Panc1 (cell line): Measurements from ENCODE around the gene L3MBTL2. TPM values are rescaled to one million over a fixed set of nuclear protein-coding genes. Genes with fewer than 3 reads are reported as not detected.

Source experiments
- ATAC-seq: fragments of 200-7000 bp; cut with Tn5 transposase; 2 replicates; pipeline ENCODE4 v1.9.1; 2020; ENCODE audit warnings: mild to moderate bottlenecking, moderate library complexity
- BruUV-seq: library from RNA; stranded (reverse); fragments of 400-500 nt; replicated peaks from 2 replicates; lab custom pipeline; 2021; lab: Mats Ljungman, UMichigan
- CTCF ChIA-PET: fragments of 300-600 bp; sonication (Branson Sonifier 250); formaldehyde crosslinking; loops from one replicate; lab custom pipeline; 2022; ENCODE audit warnings: antibody characterized with exemption; lab: Charles Lee
- POLR2A ChIA-PET: fragments of 300-600 bp; sonication (Branson Sonifier 250); formaldehyde crosslinking; loops from one replicate; lab custom pipeline; 2022; ENCODE audit warnings: antibody characterized with exemption; lab: Charles Lee
- DNase-seq: peaks from one replicate; pipeline ENCODE4 v3.0.0-alpha.2; 2010; ENCODE audit warnings: low read depth, low spot score
- H3K27ac ChIP-seq: 2 replicates; pipeline ENCODE4 v1.5.1; 2011; ENCODE audit warnings: mild to moderate bottlenecking, low read length, inconsistent platforms
- H3K27me3 ChIP-seq: fragments of 200-500 bp; sonication (Bioruptor generic); 2 replicates; pipeline ENCODE4 v1.6.0; 2014; ENCODE audit warnings: low read length, inconsistent platforms; ENCODE audit not compliant: control insufficient read depth, insufficient read depth
- H3K36me3 ChIP-seq: fragments of 200-500 bp; sonication (Bioruptor generic); 2 replicates; pipeline ENCODE4 v1.5.1; 2014; ENCODE audit warnings: inconsistent platforms, mild to moderate bottlenecking, low read length, moderate library complexity; ENCODE audit not compliant: control insufficient read depth, insufficient read depth
- H3K4me1 ChIP-seq: 2 replicates; pipeline ENCODE4 v1.5.1; 2011; ENCODE audit warnings: inconsistent platforms, mild to moderate bottlenecking, low read length, moderate library complexity; ENCODE audit not compliant: control insufficient read depth, insufficient read depth
- H3K4me3 ChIP-seq, 2 experiments: 2 replicates each; pipeline ENCODE4 v1.5.1; 2011 to 2012; ENCODE audit warnings: low read depth in 2 of 2, low read length in 2 of 2, mild to moderate bottlenecking in 2 of 2, inconsistent platforms in 1 of 2, moderate library complexity in 1 of 2
- H3K9me3 ChIP-seq: fragments of 200-500 bp; sonication (Bioruptor generic); 2 replicates; pipeline ENCODE4 v1.5.1; 2014; ENCODE audit warnings: low read depth, mild to moderate bottlenecking, inconsistent platforms, low read length, moderate library complexity; ENCODE audit not compliant: control insufficient read depth, insufficient read depth
- POLR2AphosphoS5 ChIP-seq: IDR thresholded peaks from 2 replicates; pipeline ENCODE4 v1.6.1; 2012; ENCODE audit warnings: mild to moderate bottlenecking, low read depth, low read length, moderate library complexity
- SIN3A ChIP-seq: IDR thresholded peaks from 2 replicates; pipeline ENCODE4 v1.6.1; 2012; ENCODE audit warnings: low read depth, mild to moderate bottlenecking, low read length, moderate library complexity, borderline replicate concordance; ENCODE audit not compliant: insufficient read depth
- TCF7L2 ChIP-seq: IDR thresholded peaks from 2 replicates; pipeline ENCODE4 v1.6.1; 2011; ENCODE audit warnings: mild to moderate bottlenecking, low read depth, low read length, inconsistent platforms
- in situ Hi-C: cut with HindIII; loops from 2 replicates; pipeline ENCODE4 v1.10.0; 2016; ENCODE audit warnings: low sequenced_read_pairs, low pct_unique_long_range_greater_than_20kb
- intact Hi-C: fragments of 100-400 bp; cut with micrococcal nuclease; formaldehyde crosslinking; loops from one replicate; pipeline ENCODE4 v1.10.0; 2022; ENCODE audit not compliant: unreplicated experiment
- total RNA-seq: library from RNA; stranded (reverse); gene quantifications from one replicate; pipeline ENCODE4 v1.2.1, GENCODE V29; 2021; ENCODE audit not compliant: unreplicated experiment
- TF ChIP-seq, protein P1 (sequence below): fragments of 450-650 bp; IDR thresholded peaks from 2 replicates; pipeline ENCODE4 v1.5.1; 2017; ENCODE audit warnings: mild to moderate bottlenecking
- TF ChIP-seq, protein P2 (sequence below), 2 experiments: IDR thresholded peaks; 2 replicates each; pipeline ENCODE4 v1.6.1; 2011 to 2012; ENCODE audit warnings: low read depth in 2 of 2, control low read depth in 1 of 2, low read length in 1 of 2, mild to moderate bottlenecking in 1 of 2, moderate library complexity in 1 of 2; ENCODE audit not compliant: insufficient read depth in 1 of 2

Gene L3MBTL2
- total RNA-seq, 1 experiment from 2014 or later, result 26.6 TPM

DNA sequence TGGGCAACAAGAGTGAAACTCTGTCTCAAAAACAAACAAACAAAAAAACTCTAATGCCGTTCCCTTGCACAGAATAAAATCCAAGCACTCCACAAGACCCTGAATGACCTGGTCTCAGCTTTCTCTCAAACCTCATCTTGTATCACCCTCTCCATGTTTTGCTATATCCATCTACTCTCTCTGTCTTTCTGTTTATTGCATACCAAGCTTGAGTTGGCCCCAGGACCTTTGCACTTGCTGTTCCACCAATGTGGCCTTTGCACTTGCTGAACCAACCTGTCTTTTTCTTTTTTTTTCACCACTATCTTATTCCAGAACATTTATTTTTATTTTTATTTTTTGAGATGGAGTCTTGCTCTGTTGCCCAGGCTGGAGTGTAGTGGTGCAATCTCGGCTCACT is 2.0 kb upstream of the L3MBTL2 start:
- Histone ChIP-seq H3K9me3 (no peaks in the 10 kb centered on the region), H3K36me3 (no peaks in the 10 kb centered on the region; the same call in 1 of the 2 replicates), H3K4me3 (no peak overlapping the region), H3K4me1 (no peaks in the 10 kb centered on the region), H3K27me3 (no peaks in the 10 kb centered on the region), H3K27ac (no peak overlapping the region)
- no TSS peak for BruUV-seq
- no peak for DNase-seq
- TF ChIP-seq POLR2AphosphoS5 (no peak), TCF7L2 (no peak), SIN3A (no peak)
- TF ChIP-seq, protein P1, sequence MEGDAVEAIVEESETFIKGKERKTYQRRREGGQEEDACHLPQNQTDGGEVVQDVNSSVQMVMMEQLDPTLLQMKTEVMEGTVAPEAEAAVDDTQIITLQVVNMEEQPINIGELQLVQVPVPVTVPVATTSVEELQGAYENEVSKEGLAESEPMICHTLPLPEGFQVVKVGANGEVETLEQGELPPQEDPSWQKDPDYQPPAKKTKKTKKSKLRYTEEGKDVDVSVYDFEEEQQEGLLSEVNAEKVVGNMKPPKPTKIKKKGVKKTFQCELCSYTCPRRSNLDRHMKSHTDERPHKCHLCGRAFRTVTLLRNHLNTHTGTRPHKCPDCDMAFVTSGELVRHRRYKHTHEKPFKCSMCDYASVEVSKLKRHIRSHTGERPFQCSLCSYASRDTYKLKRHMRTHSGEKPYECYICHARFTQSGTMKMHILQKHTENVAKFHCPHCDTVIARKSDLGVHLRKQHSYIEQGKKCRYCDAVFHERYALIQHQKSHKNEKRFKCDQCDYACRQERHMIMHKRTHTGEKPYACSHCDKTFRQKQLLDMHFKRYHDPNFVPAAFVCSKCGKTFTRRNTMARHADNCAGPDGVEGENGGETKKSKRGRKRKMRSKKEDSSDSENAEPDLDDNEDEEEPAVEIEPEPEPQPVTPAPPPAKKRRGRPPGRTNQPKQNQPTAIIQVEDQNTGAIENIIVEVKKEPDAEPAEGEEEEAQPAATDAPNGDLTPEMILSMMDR, result no peak
- TF ChIP-seq, protein P2, sequence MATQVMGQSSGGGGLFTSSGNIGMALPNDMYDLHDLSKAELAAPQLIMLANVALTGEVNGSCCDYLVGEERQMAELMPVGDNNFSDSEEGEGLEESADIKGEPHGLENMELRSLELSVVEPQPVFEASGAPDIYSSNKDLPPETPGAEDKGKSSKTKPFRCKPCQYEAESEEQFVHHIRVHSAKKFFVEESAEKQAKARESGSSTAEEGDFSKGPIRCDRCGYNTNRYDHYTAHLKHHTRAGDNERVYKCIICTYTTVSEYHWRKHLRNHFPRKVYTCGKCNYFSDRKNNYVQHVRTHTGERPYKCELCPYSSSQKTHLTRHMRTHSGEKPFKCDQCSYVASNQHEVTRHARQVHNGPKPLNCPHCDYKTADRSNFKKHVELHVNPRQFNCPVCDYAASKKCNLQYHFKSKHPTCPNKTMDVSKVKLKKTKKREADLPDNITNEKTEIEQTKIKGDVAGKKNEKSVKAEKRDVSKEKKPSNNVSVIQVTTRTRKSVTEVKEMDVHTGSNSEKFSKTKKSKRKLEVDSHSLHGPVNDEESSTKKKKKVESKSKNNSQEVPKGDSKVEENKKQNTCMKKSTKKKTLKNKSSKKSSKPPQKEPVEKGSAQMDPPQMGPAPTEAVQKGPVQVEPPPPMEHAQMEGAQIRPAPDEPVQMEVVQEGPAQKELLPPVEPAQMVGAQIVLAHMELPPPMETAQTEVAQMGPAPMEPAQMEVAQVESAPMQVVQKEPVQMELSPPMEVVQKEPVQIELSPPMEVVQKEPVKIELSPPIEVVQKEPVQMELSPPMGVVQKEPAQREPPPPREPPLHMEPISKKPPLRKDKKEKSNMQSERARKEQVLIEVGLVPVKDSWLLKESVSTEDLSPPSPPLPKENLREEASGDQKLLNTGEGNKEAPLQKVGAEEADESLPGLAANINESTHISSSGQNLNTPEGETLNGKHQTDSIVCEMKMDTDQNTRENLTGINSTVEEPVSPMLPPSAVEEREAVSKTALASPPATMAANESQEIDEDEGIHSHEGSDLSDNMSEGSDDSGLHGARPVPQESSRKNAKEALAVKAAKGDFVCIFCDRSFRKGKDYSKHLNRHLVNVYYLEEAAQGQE (IDR thresholded peaks at IDR 0.05; ENCODE audit: insufficient read depth in 1 of 2, low read depth in 2 of 2, low read length in 1 of 2), result no peak
- intact Hi-C loops (no loop called here), in situ Hi-C loops (no loop called here)
- ChIA-PET POLR2A (no interaction called here), CTCF (no interaction called here)
- no peak for ATAC-seq

DNA sequence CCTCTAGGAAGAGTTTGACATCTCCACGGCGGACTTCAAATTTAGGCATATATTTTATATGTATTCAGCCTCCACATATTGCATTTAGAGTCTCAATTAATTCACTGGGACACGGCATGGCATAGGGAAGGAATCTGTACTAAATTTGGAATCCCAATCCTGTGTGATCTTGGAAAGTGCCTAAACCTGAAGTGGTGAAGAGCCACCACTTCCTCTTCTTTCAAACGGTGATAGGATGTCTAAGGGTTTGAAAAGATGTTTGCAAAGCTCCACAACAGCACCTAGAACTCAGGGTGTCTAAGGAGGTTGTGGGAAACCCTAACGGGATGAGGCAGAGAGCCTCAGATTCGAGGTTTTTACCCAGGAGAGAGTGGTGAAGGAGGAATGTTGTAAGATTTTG is 1.0 kb upstream of the L3MBTL2 start:
- no TSS peak for BruUV-seq
- H3K27ac ChIP-seq, result no peak overlapping the region
- no peak for ATAC-seq
- H3K36me3 ChIP-seq, result no peaks in the 10 kb centered on the region; the same call in 1 of the 2 replicates
- TF ChIP-seq TCF7L2 (no peak), SIN3A (no peak), POLR2AphosphoS5 (no peak)
- TF ChIP-seq, protein P2 (IDR thresholded peaks at IDR 0.05; ENCODE audit: insufficient read depth in 1 of 2, low read depth in 2 of 2, low read length in 1 of 2), result no peak
- TF ChIP-seq, protein P1, result no peak
- in situ Hi-C loops (no loop called here), intact Hi-C loops (no loop called here)
- H3K27me3 ChIP-seq, result no peaks in the 10 kb centered on the region
- ChIA-PET CTCF (no interaction called here), POLR2A (no interaction called here)
- no peak for DNase-seq
- H3K4me3 ChIP-seq, result no peak overlapping the region
- H3K9me3 ChIP-seq, result no peaks in the 10 kb centered on the region
- no peaks in the 10 kb centered on the region for H3K4me1 ChIP-seq
